Endothelial cell of umbilical vein (primary cell): ENCODE results near the gene GNB1L. TPM values are rescaled to one million over a fixed set of nuclear protein-coding genes. Genes with fewer than 3 reads are reported as not detected.
"Not testable (repeated sequence)": the region's sequence is repeated elsewhere in the genome, so short reads cannot be mapped to it uniquely, and the experiment has no call there.

Source experiments
- BruUV-seq: library from RNA; stranded (reverse); fragments of 400-500 nt; replicated peaks from 2 replicates; lab custom pipeline; 2021; lab: Mats Ljungman, UMichigan
- CTCF ChIA-PET: fragments of 300-600, 350-600 bp; sonication (Branson Sonifier 250); formaldehyde crosslinking; loops from one replicate; lab custom pipeline; 2021; ENCODE audit warnings: antibody characterized with exemption, inconsistent platforms; lab: Charles Lee
- POLR2A ChIA-PET: fragments of 300-600, 350-600 bp; sonication (Branson Sonifier 250); formaldehyde crosslinking; loops from one replicate; lab custom pipeline; 2021; ENCODE audit warnings: antibody characterized with exemption, inconsistent platforms; lab: Charles Lee
- DNase-seq: peaks from one replicate; pipeline ENCODE4 v3.0.0-alpha.2; 2011; ENCODE audit warnings: low read depth, low spot score
- FAIRE-seq: peaks from 2 replicates; lab custom pipeline; 2011; peaks lifted over from hg19 to GRCh38; lab: Jason Lieb, UNC
- H2AFZ ChIP-seq: 2 replicates; pipeline ENCODE4 v1.6.0; 2012; ENCODE audit warnings: low read depth, low read length, control low read depth, inconsistent platforms
- H3K27ac ChIP-seq: 2 replicates; pipeline ENCODE4 v1.5.1; 2011; ENCODE audit warnings: low read depth, mild to moderate bottlenecking, control low read depth, low read length, moderate library complexity; ENCODE audit not compliant: insufficient read depth
- H3K27me3 ChIP-seq, 2 experiments: 2 replicates each; pipeline versions ENCODE4 v1.6.0 to v1.6.1; 2011; ENCODE audit warnings: low read length in 2 of 2, mixed read lengths in 1 of 2; ENCODE audit not compliant: control insufficient read depth in 2 of 2, insufficient read depth in 2 of 2
- H3K36me3 ChIP-seq, 2 experiments: 2 replicates in 1 of 2; 3 replicates in 1 of 2; pipeline ENCODE4 v1.5.1; 2011; ENCODE audit warnings: low read length in 2 of 2, mild to moderate bottlenecking in 1 of 2, moderate library complexity in 1 of 2; ENCODE audit not compliant: control insufficient read depth in 2 of 2, insufficient read depth in 2 of 2; ENCODE audit errors: extremely low read depth in 1 of 2
- H3K4me1 ChIP-seq: 3 replicates; pipeline ENCODE4 v1.5.1; 2011; ENCODE audit warnings: mild to moderate bottlenecking, low read length; ENCODE audit not compliant: control insufficient read depth, insufficient read depth; ENCODE audit errors: extremely low read depth
- H3K4me2 ChIP-seq: 2 replicates; pipeline ENCODE4 v1.6.1; 2011; ENCODE audit warnings: low read length, control low read depth, mixed read lengths; ENCODE audit not compliant: insufficient read depth
- H3K4me3 ChIP-seq, 3 experiments: fragments of 200-600 bp in 1 of 3; sonication (generic), shearing (Covaris generic) in 1 of 3; replicated peaks in 1 of 3; 2 replicates each; pipeline ENCODE4 v1.5.1; 2011 to 2016; ENCODE audit warnings: control low read depth in 3 of 3, low read length in 3 of 3, mild to moderate bottlenecking in 2 of 3, inconsistent platforms in 1 of 3, low read depth in 1 of 3, moderate library complexity in 1 of 3; ENCODE audit not compliant: insufficient read depth in 1 of 3
- H3K79me2 ChIP-seq: 2 replicates; pipeline ENCODE4 v1.6.0; 2012; ENCODE audit warnings: low read length, inconsistent platforms; ENCODE audit not compliant: control insufficient read depth, insufficient read depth
- H3K9ac ChIP-seq: replicated peaks from 2 replicates; pipeline ENCODE3; 2011; ENCODE audit warnings: low read length, control low read depth; ENCODE audit not compliant: insufficient read depth; ENCODE audit errors: extremely low read depth
- H3K9me1 ChIP-seq: replicated peaks from 3 replicates; pipeline ENCODE4 v1.6.0; 2011; ENCODE audit warnings: mild to moderate bottlenecking, low read length; ENCODE audit not compliant: control insufficient read depth, insufficient read depth; ENCODE audit errors: extremely low read depth
- H3K9me3 ChIP-seq: replicated peaks from 2 replicates; pipeline ENCODE4 v1.5.1; 2012; ENCODE audit warnings: low read length, inconsistent platforms; ENCODE audit not compliant: control insufficient read depth, insufficient read depth
- H4K20me1 ChIP-seq: replicated peaks from 2 replicates; pipeline ENCODE3; 2011; ENCODE audit warnings: mild to moderate bottlenecking, low read length; ENCODE audit not compliant: control insufficient read depth, insufficient read depth; ENCODE audit errors: extremely low read depth
- EZH2 ChIP-seq: IDR thresholded peaks from 2 replicates; pipeline ENCODE4 v1.6.1; 2012; ENCODE audit warnings: borderline replicate concordance, low read depth, mild to moderate bottlenecking, moderate library complexity, low read length, inconsistent platforms; ENCODE audit not compliant: severe bottlenecking
- FOS ChIP-seq: IDR thresholded peaks from 2 replicates; pipeline ENCODE4 v1.6.1; 2011; ENCODE audit warnings: mild to moderate bottlenecking, low read length, moderate library complexity, borderline replicate concordance; ENCODE audit not compliant: insufficient read depth
- JUN ChIP-seq: IDR thresholded peaks from 2 replicates; pipeline ENCODE4 v1.6.1; 2011; ENCODE audit warnings: borderline replicate concordance, low read depth; ENCODE audit not compliant: insufficient read length, insufficient read depth
- MYC ChIP-seq: IDR thresholded peaks from one replicate; pipeline ENCODE4 v1.6.1; 2011; ENCODE audit warnings: mild to moderate bottlenecking, low read depth, low read length
- POLR2A ChIP-seq: IDR thresholded peaks from 2 replicates; pipeline ENCODE4 v1.6.1; 2012; ENCODE audit warnings: low read depth, mild to moderate bottlenecking, control low read depth, low read length
- dilution Hi-C: fragments of 300-500 bp; cut with MboI; formaldehyde crosslinking; loops from one replicate; pipeline ENCODE4 v1.15.0; 2019; ENCODE audit warnings: low sequenced_read_pairs; ENCODE audit not compliant: extremely low pct_ligation_motif_present
- intact Hi-C: fragments of 100-400 bp; cut with micrococcal nuclease; formaldehyde crosslinking; loops from one replicate; pipeline ENCODE4 v1.10.0; 2022
- polyA plus RNA-seq, 4 experiments: library from polyadenylated mRNA; depleted of rRNA in 3 of 4; stranded (reverse) in 3 of 4; unstranded in 1 of 4; fragments of >200 nt; gene quantifications; 2 replicates each; pipeline versions ENCODE4 v1.2.1 to v1.2.3, GENCODE V29; 2011 to 2012; ENCODE audit warnings: missing spikeins in 1 of 4
- total RNA-seq: library from RNA; stranded (reverse); gene quantifications from 2 replicates; pipeline ENCODE4 v1.2.3, GENCODE V29; 2021
- TF ChIP-seq, protein P1 (sequence below), 2 donors: IDR thresholded peaks; 1 replicate in 1 of 2; 2 replicates in 1 of 2; pipeline ENCODE4 v1.5.1; 2011; ENCODE audit warnings: low read length in 2 of 2, mild to moderate bottlenecking in 2 of 2, moderate library complexity in 2 of 2, control low read depth in 1 of 2, inconsistent platforms in 1 of 2, low read depth in 1 of 2; ENCODE audit not compliant: insufficient read depth in 1 of 2; ENCODE audit errors: extremely low read depth in 1 of 2

GNB1L gene
- total and polyA plus RNA-seq, 2 donors (not counting 3 experiments of a cell fraction or from before 2014, with no cell fraction given), result 5.4 to 5.9 TPM

DNA sequence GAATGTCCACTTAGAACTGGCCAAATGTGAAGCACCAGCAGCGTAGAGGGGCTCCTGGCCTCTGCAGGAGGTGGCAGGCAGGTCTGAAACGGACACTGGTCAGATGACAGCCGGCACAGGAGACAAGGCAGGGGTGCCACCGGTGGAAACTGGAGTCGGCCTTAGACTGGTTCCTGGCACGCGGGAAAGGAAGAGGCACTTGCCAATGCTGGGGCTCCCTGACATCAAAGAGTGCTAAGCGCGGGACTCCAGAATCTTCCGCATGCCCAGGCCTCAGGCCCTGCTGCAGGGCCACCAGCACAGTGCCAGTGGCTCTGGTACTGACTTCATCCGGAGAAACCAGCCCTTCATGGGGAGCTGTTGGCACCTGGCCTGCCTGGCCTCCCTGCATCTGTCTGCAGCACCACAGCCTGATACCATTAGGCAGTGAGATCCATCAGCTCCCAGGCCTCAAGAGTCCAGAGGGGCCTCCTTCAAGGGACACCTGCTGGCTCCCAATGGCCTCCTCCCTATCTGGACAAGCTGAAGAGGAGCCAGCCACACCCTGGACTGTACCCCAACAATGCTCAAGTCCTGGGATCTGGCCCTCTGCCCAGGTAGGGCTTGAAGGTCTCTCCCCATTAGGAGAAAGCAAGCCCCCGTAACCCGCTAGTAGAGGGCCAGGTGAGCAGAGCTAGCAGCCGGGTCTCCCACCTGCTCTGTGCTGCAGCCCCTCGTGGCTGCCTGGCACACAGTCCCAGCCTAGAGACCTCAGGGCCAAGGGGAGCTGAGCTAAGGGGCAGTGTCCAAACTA, 29.7 kb upstream of the GNB1L start:
- H3K9ac ChIP-seq, result no peak overlapping the region
- no peak overlapping the region for H3K4me2 ChIP-seq
- H3K79me2 ChIP-seq, result peaks cover 19% of the 10 kb centered on the region
- no peaks in the 10 kb centered on the region for H3K27me3 ChIP-seq
- TF ChIP-seq, protein P1, sequence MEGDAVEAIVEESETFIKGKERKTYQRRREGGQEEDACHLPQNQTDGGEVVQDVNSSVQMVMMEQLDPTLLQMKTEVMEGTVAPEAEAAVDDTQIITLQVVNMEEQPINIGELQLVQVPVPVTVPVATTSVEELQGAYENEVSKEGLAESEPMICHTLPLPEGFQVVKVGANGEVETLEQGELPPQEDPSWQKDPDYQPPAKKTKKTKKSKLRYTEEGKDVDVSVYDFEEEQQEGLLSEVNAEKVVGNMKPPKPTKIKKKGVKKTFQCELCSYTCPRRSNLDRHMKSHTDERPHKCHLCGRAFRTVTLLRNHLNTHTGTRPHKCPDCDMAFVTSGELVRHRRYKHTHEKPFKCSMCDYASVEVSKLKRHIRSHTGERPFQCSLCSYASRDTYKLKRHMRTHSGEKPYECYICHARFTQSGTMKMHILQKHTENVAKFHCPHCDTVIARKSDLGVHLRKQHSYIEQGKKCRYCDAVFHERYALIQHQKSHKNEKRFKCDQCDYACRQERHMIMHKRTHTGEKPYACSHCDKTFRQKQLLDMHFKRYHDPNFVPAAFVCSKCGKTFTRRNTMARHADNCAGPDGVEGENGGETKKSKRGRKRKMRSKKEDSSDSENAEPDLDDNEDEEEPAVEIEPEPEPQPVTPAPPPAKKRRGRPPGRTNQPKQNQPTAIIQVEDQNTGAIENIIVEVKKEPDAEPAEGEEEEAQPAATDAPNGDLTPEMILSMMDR (IDR thresholded peaks at IDR 0.05; ENCODE audit: extremely low read depth in 1 of 2, insufficient read depth in 1 of 2, low read depth in 1 of 2, low read length in 2 of 2), result no peak
- TF ChIP-seq EZH2, result no peak
- TF ChIP-seq POLR2A, result no peak
- TF ChIP-seq JUN, result no peak
- no peak for TF ChIP-seq FOS
- TF ChIP-seq MYC, result no peak
- H3K4me1 ChIP-seq, result peaks cover 66% of the 10 kb centered on the region
- no peaks in the 10 kb centered on the region for H3K9me3 ChIP-seq
- dilution Hi-C loops, result no loop called here
- ChIA-PET CTCF (interaction anchor here (1.0 to 1.9 kb wide), 2 partner anchors 26 to 154 kb away, joined by 4 to 6 read pairs; no protein-coding TSS in a partner anchor), POLR2A (no interaction called here)
- no peak for FAIRE-seq
- H3K36me3 ChIP-seq, result no peaks in the 10 kb centered on the region
- intact Hi-C loops, result no loop called here
- DNase-seq, result no peak
- H4K20me1 ChIP-seq, result no peaks in the 10 kb centered on the region
- no peak overlapping the region for H3K4me3 ChIP-seq
- no TSS peak for BruUV-seq
- H2AFZ ChIP-seq, result no peak overlapping the region
- no peaks in the 10 kb centered on the region for H3K9me1 ChIP-seq
- H3K27ac ChIP-seq, result no peak overlapping the region

DNA sequence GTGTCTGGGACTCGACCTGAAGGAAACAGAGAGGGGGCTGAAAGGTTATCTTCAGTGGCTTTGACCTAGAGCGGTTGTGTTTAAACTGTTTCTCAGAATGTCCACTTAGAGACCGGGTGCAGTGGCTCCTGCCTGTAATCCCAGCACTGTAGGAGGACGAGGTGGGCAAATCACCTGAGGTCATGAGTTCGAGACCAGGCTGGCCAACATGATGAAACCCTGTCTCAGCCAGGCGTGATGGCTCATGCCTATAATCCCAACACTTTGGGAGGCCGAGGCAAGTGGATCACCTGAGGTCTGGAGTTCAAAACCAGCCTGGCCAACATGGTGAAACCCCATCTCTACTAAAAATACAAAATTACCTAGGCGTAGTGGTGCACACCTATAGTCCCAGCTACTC, 28.8 kb upstream of the GNB1L start:
- Histone ChIP-seq H3K79me2 (peaks cover 28% of the 10 kb centered on the region), H3K27ac (peak overlapping the region; percentile 94), H3K4me1 (peaks cover 69% of the 10 kb centered on the region)
- H3K4me3 ChIP-seq, H3K9me3 ChIP-seq, H3K9me1 ChIP-seq, BruUV-seq, H2AFZ ChIP-seq, H4K20me1 ChIP-seq, POLR2A ChIA-PET, intact Hi-C loops, H3K9ac ChIP-seq, dilution Hi-C loops, H3K36me3 ChIP-seq, DNase-seq, H3K27me3 ChIP-seq, H3K4me2 ChIP-seq: not testable (repeated sequence)
- CTCF ChIA-PET, result interaction anchor here (1.9 kb wide), 1 partner anchor 27 kb away, joined by 6 read pairs; no protein-coding TSS in a partner anchor
- peak; percentile 24 for FAIRE-seq
